ENCODE data around the gene ARL5C. TPM values are rescaled to one million over a fixed set of nuclear protein-coding genes. Genes with fewer than 3 reads are reported as not detected.

The ARL5C gene
- total RNA-seq, 1 experiment from 2014 or later, result not detected

GRCh38 chr17:39175695-39176093 lies 9.7 kb upstream of the ARL5C start:
- Histone ChIP-seq H3K36me3 (ENCODE audit: low read depth) (no peaks in the 10 kb centered on the region), H3K4me3 (no peak overlapping the region), H3K27me3 (ENCODE audit: insufficient read depth, low read depth) (no peaks in the 10 kb centered on the region), H3F3A (ENCODE audit: insufficient read depth, low read depth) (peaks cover 9% of the 10 kb centered on the region), H3K27ac (no peak overlapping the region), H2AFZ (no peak overlapping the region), H3K9me3 (ENCODE audit: insufficient read depth, low read depth) (no peaks in the 10 kb centered on the region), H3K9me2 (ENCODE audit: insufficient read depth) (no peaks in the 10 kb centered on the region), H3K4me2 (no peak overlapping the region), H3K79me2 (ENCODE audit: low read depth) (no peaks in the 10 kb centered on the region), H3K4me1 (replicated peaks; ENCODE audit: insufficient read depth) (peaks cover 8% of the 10 kb centered on the region), H4K20me1 (ENCODE audit: insufficient read depth) (no peaks in the 10 kb centered on the region)
- ChIA-PET CTCF (interaction anchor here (0.5 kb wide), 1 partner anchor 118 kb away, joined by 3 read pairs; no protein-coding TSS in a partner anchor), POLR2A (ENCODE audit: unreplicated experiment) (no interaction called here)
- intact Hi-C loops (cut with micrococcal nuclease; ENCODE audit: unreplicated experiment), result no loop called here
- no peak for TF ChIP-seq EZH2 (IDR thresholded peaks at IDR 0.05; ENCODE audit: low read depth)
- no peak for TF ChIP-seq CTCF (conservative IDR thresholded peaks at IDR 0.05)
- no peak for DNase-seq
- BruUV-seq (replicated peaks), result no TSS peak

GRCh38 chr17:39174920-39175694 lies 9.1 kb upstream of the ARL5C start:
- no peak overlapping the region for H3K4me2 ChIP-seq
- H3K4me3 ChIP-seq, result no peak overlapping the region
- H3K36me3 ChIP-seq (ENCODE audit: low read depth), result no peaks in the 10 kb centered on the region
- intact Hi-C loops (cut with micrococcal nuclease; ENCODE audit: unreplicated experiment), result no loop called here
- peaks cover 9% of the 10 kb centered on the region for H3F3A ChIP-seq (ENCODE audit: insufficient read depth, low read depth)
- no peaks in the 10 kb centered on the region for H3K9me2 ChIP-seq (ENCODE audit: insufficient read depth)
- TF ChIP-seq EZH2 (IDR thresholded peaks at IDR 0.05; ENCODE audit: low read depth) (no peak), CTCF (conservative IDR thresholded peaks at IDR 0.05) (peak; percentile 89)
- no peaks in the 10 kb centered on the region for H3K27me3 ChIP-seq (ENCODE audit: insufficient read depth, low read depth)
- no peaks in the 10 kb centered on the region for H4K20me1 ChIP-seq (ENCODE audit: insufficient read depth)
- peaks cover 8% of the 10 kb centered on the region for H3K4me1 ChIP-seq (replicated peaks; ENCODE audit: insufficient read depth)
- DNase-seq, result peak in 1 of 2 experiments; percentile 53
- CTCF ChIA-PET, result interaction anchor here (0.5 to 1.0 kb wide), 4 partner anchors 10 to 192 kb away, joined by 3 to 8 read pairs (median 6); partner anchors contain the start of gene RPL19
- BruUV-seq (replicated peaks), result no TSS peak
- no peaks in the 10 kb centered on the region for H3K79me2 ChIP-seq (ENCODE audit: low read depth)
- H3K9me3 ChIP-seq (ENCODE audit: insufficient read depth, low read depth), result no peaks in the 10 kb centered on the region
- H3K27ac ChIP-seq, result no peak overlapping the region
- H2AFZ ChIP-seq, result no peak overlapping the region
- POLR2A ChIA-PET (ENCODE audit: unreplicated experiment), result interaction anchor here (0.7 kb wide), 2 partner anchors 9 to 22 kb away, joined by 3 to 4 read pairs; no protein-coding TSS in a partner anchor

- TF ChIP-seq EZH2 (IDR thresholded peaks at IDR 0.05; ENCODE audit: low read depth) (no peak), CTCF (conservative IDR thresholded peaks at IDR 0.05) (no peak)
Measured at GRCh38 chr17:39173526-39174274, 7.7 kb upstream of the ARL5C start.

More at GRCh38 chr17:39173526-39174274, 7.7 kb upstream of the ARL5C start:
- H3K4me2 ChIP-seq, result no peak overlapping the region
- H3K27ac ChIP-seq, result no peak overlapping the region
- H3K27me3 ChIP-seq (ENCODE audit: insufficient read depth, low read depth), result no peaks in the 10 kb centered on the region
- ChIA-PET CTCF (interaction anchor here (0.6 to 0.7 kb wide), 3 partner anchors 70 to 419 kb away, joined by 3 to 12 read pairs (median 4); no protein-coding TSS in a partner anchor), POLR2A (ENCODE audit: unreplicated experiment) (interaction anchor here (0.6 to 0.7 kb wide), 3 partner anchors 26 to 206 kb away, joined by 3 to 16 read pairs (median 7); partner anchors contain the start of gene RPL19)
- no peaks in the 10 kb centered on the region for H4K20me1 ChIP-seq (ENCODE audit: insufficient read depth)
- H3K4me3 ChIP-seq, result no peak overlapping the region
- no peak overlapping the region for H2AFZ ChIP-seq
- DNase-seq, result no peak
- H3K79me2 ChIP-seq (ENCODE audit: low read depth), result no peaks in the 10 kb centered on the region
- H3F3A ChIP-seq (ENCODE audit: insufficient read depth, low read depth), result peaks cover 1% of the 10 kb centered on the region; the same call in 1 of the 2 replicates
- H3K9me2 ChIP-seq (ENCODE audit: insufficient read depth), result no peaks in the 10 kb centered on the region
- no peaks in the 10 kb centered on the region for H3K36me3 ChIP-seq (ENCODE audit: low read depth)
- BruUV-seq (replicated peaks), result no TSS peak
- intact Hi-C loops (cut with micrococcal nuclease; ENCODE audit: unreplicated experiment), result no loop called here
- H3K9me3 ChIP-seq (ENCODE audit: insufficient read depth, low read depth), result no peaks in the 10 kb centered on the region
- H3K4me1 ChIP-seq (replicated peaks; ENCODE audit: insufficient read depth), result peaks cover 6% of the 10 kb centered on the region

Measured in PC-9 (cell line).